T follicular helper cell (primary cell): Measurements from ENCODE around the gene RBFOX1.

Experiments used
- DNase-seq: peaks from one replicate; pipeline ENCODE4 v3.0.0-alpha.2; 2020; ENCODE audit warnings: low read depth

The RBFOX1 gene

GRCh38 chr16:7420843-7421242 is 88.2 kb downstream of the RBFOX1 start:
- DNase-seq, result no peak

GRCh38 chr16:7421578-7421977 is 88.9 kb downstream of the RBFOX1 start:
- no peak for DNase-seq

- no peak for DNase-seq
These were observed 89.6 kb downstream of the RBFOX1 start for GRCh38 chr16:7422036-7422888.

- no peak for DNase-seq
These were observed 90.9 kb downstream of the RBFOX1 start for GRCh38 chr16:7423434-7424044.

- DNase-seq, result no peak
These were observed 93.5 kb downstream of the RBFOX1 start for GRCh38 chr16:7426161-7426560.

GRCh38 chr16:7431723-7432122 is 99.1 kb downstream of the RBFOX1 start:
- DNase-seq, result no peak

- DNase-seq, result no peak
These were observed 103.7 kb downstream of the RBFOX1 start for GRCh38 chr16:7436306-7436705.

- DNase-seq, result no peak
These were observed 104.6 kb downstream of the RBFOX1 start for GRCh38 chr16:7437135-7437804.

- no peak for DNase-seq
These were observed 105.2 kb downstream of the RBFOX1 start for GRCh38 chr16:7437843-7438242.

- DNase-seq, result no peak
These were observed 106.0 kb downstream of the RBFOX1 start for GRCh38 chr16:7438601-7439000.

GRCh38 chr16:7439518-7439917 is 106.9 kb downstream of the RBFOX1 start:
- no peak for DNase-seq

- DNase-seq, result no peak
These were observed 108.3 kb downstream of the RBFOX1 start for GRCh38 chr16:7440886-7441400.

GRCh38 chr16:7442050-7442449 is 109.4 kb downstream of the RBFOX1 start:
- no peak for DNase-seq

- DNase-seq, result no peak
These were observed 110.5 kb downstream of the RBFOX1 start for GRCh38 chr16:7443142-7443541.

- no peak for DNase-seq
These were observed 111.2 kb downstream of the RBFOX1 start for GRCh38 chr16:7443648-7444365.

GRCh38 chr16:7449306-7449705 is 116.7 kb downstream of the RBFOX1 start:
- DNase-seq, result no peak

GRCh38 chr16:7449808-7450207 is 117.2 kb downstream of the RBFOX1 start:
- DNase-seq, result no peak

- DNase-seq, result no peak
These were observed 117.8 kb downstream of the RBFOX1 start for GRCh38 chr16:7450440-7450839.

- no peak for DNase-seq
These were observed 119.4 kb downstream of the RBFOX1 start for GRCh38 chr16:7452090-7452489.

GRCh38 chr16:7456211-7456610 is 123.6 kb downstream of the RBFOX1 start:
- no peak for DNase-seq

- DNase-seq, result no peak
These were observed 125.5 kb downstream of the RBFOX1 start for GRCh38 chr16:7458144-7458543.

GRCh38 chr16:7470344-7470743 is 137.7 kb downstream of the RBFOX1 start:
- no peak for DNase-seq
